T-cell (primary cell): ENCODE results near the gene ZNF646. TPM values are rescaled to one million over a fixed set of nuclear protein-coding genes. Genes with fewer than 3 reads are reported as not detected.
A peak's percentile ranks its signal among the peaks of the same experiment; 100 is the strongest.

Source experiments
- ATAC-seq, 4 experiments: fragments of 200-7000 bp in 3 of 4; fragments of 150-1000 bp in 1 of 4; cut with Tn5 transposase; replicated peaks in 1 of 4; 1 replicate in 3 of 4; 2 replicates in 1 of 4; pipeline ENCODE4 v1.10.0; 2021; ENCODE audit warnings: moderate library complexity in 3 of 4, mild to moderate bottlenecking in 2 of 4, moderate number of reproducible peaks in 1 of 4
- CTCF ChIA-PET, 2 donors: fragments of 300-600 bp; sonication (Branson Sonifier 250); formaldehyde crosslinking; loops; one replicate each; lab custom pipeline; 2022; ENCODE audit warnings: antibody characterized with exemption in 2 of 2; lab: Charles Lee
- POLR2A ChIA-PET, 2 donors: fragments of 300-600 bp; sonication (Branson Sonifier 250); formaldehyde crosslinking; loops; one replicate each; lab custom pipeline; 2022; ENCODE audit warnings: antibody characterized with exemption in 2 of 2; lab: Charles Lee
- DNase-seq, 35 experiments: peaks; one replicate each; pipeline versions ENCODE4 v3.0.0 to v3.0.0-alpha.2; 2013 to 2023
- H3K27ac ChIP-seq: one replicate; pipeline ENCODE4 v1.5.1; 2013; ENCODE audit warnings: low read length
- H3K27me3 ChIP-seq, 2 experiments: replicated peaks in 1 of 2; 1 replicate in 1 of 2; 2 replicates in 1 of 2; pipeline versions ENCODE4 v1.6.1 to v1.7.0; 2013; ENCODE audit warnings: low read length in 1 of 2, mixed read lengths in 1 of 2; ENCODE audit not compliant: control insufficient read depth in 2 of 2, insufficient read depth in 2 of 2; ENCODE audit errors: extremely low read depth in 1 of 2
- H3K36me3 ChIP-seq, 2 donors: 1 replicate in 1 of 2; 2 replicates in 1 of 2; pipeline versions ENCODE4 v1.6.1 to v1.7.0; 2013; ENCODE audit warnings: low read length in 1 of 2; ENCODE audit not compliant: control insufficient read depth in 2 of 2, insufficient read depth in 1 of 2; ENCODE audit errors: extremely low read depth in 1 of 2
- H3K4me1 ChIP-seq, 2 experiments: 1 replicate in 1 of 2; 2 replicates in 1 of 2; pipeline versions ENCODE4 v1.6.1 to v1.7.0; 2013; ENCODE audit warnings: low read length in 2 of 2, mixed read lengths in 1 of 2; ENCODE audit not compliant: insufficient read depth in 2 of 2, control insufficient read depth in 1 of 2; ENCODE audit errors: extremely low read depth in 1 of 2
- H3K4me3 ChIP-seq, 2 donors: 1 replicate in 1 of 2; 2 replicates in 1 of 2; pipeline versions ENCODE4 v1.5.1 to v1.7.0; 2013; ENCODE audit warnings: mild to moderate bottlenecking in 2 of 2, low read length in 1 of 2, moderate library complexity in 1 of 2; ENCODE audit not compliant: control insufficient read depth in 1 of 2; ENCODE audit errors: extremely low read depth in 1 of 2
- H3K9me3 ChIP-seq: 2 replicates; pipeline ENCODE4 v1.7.0; 2013
- H3K27ac Mint-ChIP-seq, 2 donors: one replicate each; pipeline ENCODE4 v1.8.0; 2020 to 2021; ENCODE audit warnings: mild to moderate bottlenecking in 2 of 2, mixed read lengths in 2 of 2
- H3K27me3 Mint-ChIP-seq, 2 donors: one replicate each; pipeline ENCODE4 v1.8.0; 2021 to 2022; ENCODE audit warnings: mixed read lengths in 2 of 2
- H3K36me3 Mint-ChIP-seq: one replicate; pipeline ENCODE4 v1.8.0; 2021; ENCODE audit warnings: mixed read lengths
- H3K4me1 Mint-ChIP-seq, 3 donors: one replicate each; pipeline ENCODE4 v1.8.0; 2020 to 2022; ENCODE audit warnings: mixed read lengths in 3 of 3, mild to moderate bottlenecking in 1 of 3
- H3K4me3 Mint-ChIP-seq, 3 donors: one replicate each; pipeline ENCODE4 v1.8.0; 2020 to 2022; ENCODE audit warnings: mild to moderate bottlenecking in 3 of 3, mixed read lengths in 3 of 3, moderate library complexity in 3 of 3
- H3K9me3 Mint-ChIP-seq, 3 donors: one replicate each; pipeline ENCODE4 v1.8.0; 2020 to 2022; ENCODE audit warnings: mixed read lengths in 3 of 3
- WGBS: methylation state at CpG from one replicate; pipeline ENCODE4 v1.1.5; 2013; ENCODE audit warnings: missing lambda C conversion rate; ENCODE audit not compliant: insufficient coverage; 5-methylcytosine and 5-hydroxymethylcytosine counted together
- total RNA-seq, 35 experiments: library from RNA in 6 of 35; stranded (reverse) in 6 of 35; fragments of 120-200 nt in 1 of 35; gene quantifications; one replicate each; pipeline versions ENCODE4 v1.2.1 to v1.2.4 and lab custom pipeline; 2013 to 2026

ZNF646 gene
- total RNA-seq, 5 donors from 2014 or later (not counting 1 experiment from before 2014, with no cell fraction given), result 21.1 to 47.7 (median 44.1) TPM

DNA sequence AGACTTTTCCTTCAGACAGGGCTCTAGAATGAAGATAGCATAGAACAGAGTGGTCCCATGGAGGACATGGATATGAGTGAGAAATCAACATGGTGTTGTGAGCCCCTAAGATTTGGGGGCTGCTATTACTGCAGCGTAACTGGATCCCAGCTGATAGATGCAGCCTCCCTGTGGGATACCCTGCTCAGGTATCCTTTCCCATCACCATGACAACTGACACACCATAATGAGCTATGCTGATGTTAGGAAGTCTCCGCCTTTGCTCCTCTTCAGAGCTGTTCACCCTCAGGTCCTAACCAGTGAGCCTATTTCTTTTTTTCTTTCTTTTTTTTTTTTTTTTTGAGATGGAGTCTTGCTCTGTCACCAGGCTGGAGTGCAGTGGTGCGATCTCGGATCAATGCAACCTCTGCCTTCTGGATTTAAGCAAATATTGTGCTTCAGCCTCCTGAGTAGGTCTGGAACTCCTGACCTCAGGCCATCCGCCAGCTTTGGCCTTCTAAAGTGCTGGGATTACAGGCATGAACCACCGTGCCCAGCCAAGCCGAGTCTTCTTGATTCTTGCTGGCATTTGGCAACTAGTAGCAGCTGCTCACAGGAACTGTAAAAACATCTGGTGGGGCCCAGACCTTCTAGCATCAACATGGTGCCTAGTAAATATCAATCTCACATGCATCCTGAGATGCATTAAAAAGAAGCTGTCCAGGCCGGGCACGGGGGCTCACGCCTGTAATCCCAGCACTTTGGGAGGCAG is 23.8 kb upstream of the ZNF646 start:
- H3K27me3 Mint-ChIP-seq, result no peaks in the 10 kb centered on the region
- CTCF ChIA-PET, result interaction anchor here in 1 of 2 donors (0.6 kb wide), 1 partner anchor 13 kb away, joined by 3 read pairs; no protein-coding TSS in a partner anchor

GRCh38 chr16:31052114-31052513 is 22.1 kb upstream of the ZNF646 start:
- Mint-ChIP-seq H3K27ac (no peak overlapping the region), H3K4me3 (no peak overlapping the region), H3K4me1 (peaks cover 0 to 2% (median 0%) of the 10 kb centered on the region in 3 donors), H3K27me3 (no peaks in the 10 kb centered on the region), H3K9me3 (no peaks in the 10 kb centered on the region), H3K36me3 (peaks cover 6% of the 10 kb centered on the region)
- Histone ChIP-seq H3K4me1 (no peaks in the 10 kb centered on the region), H3K4me3 (no peak overlapping the region), H3K9me3 (no peaks in the 10 kb centered on the region), H3K27me3 (no peaks in the 10 kb centered on the region), H3K36me3 (no peaks in the 10 kb centered on the region), H3K27ac (no peak overlapping the region)
- ChIA-PET CTCF (no interaction called here), POLR2A (no interaction called here)
- WGBS, result no CpG with 5 or more reads among the region's 2 CpGs
- DNase-seq (no peak), ATAC-seq (no peak)

More for the DNA sequence above, 23.8 kb upstream of the ZNF646 start:
- H3K27ac Mint-ChIP-seq, result no peak overlapping the region
- WGBS, result 92% methylated on average over 8 of the region's 10 CpGs
- no peak overlapping the region for H3K27ac ChIP-seq
- H3K9me3 ChIP-seq, result no peaks in the 10 kb centered on the region
- no peaks in the 10 kb centered on the region for H3K9me3 Mint-ChIP-seq
- no peaks in the 10 kb centered on the region for H3K36me3 ChIP-seq
- DNase-seq (no peak), ATAC-seq (no peak)
- H3K36me3 Mint-ChIP-seq, result peaks cover 3% of the 10 kb centered on the region
- H3K4me3 Mint-ChIP-seq, result no peak overlapping the region
- no peaks in the 10 kb centered on the region for H3K4me1 ChIP-seq
- H3K4me3 ChIP-seq, result no peak overlapping the region
- H3K4me1 Mint-ChIP-seq, result peaks cover 0 to 2% (median 0%) of the 10 kb centered on the region in 3 donors
- H3K27me3 ChIP-seq, result no peaks in the 10 kb centered on the region
- POLR2A ChIA-PET, result interaction anchor here in 1 of 2 donors (0.6 kb wide), 1 partner anchor 705 kb away, joined by 11 read pairs; no protein-coding TSS in a partner anchor

DNA sequence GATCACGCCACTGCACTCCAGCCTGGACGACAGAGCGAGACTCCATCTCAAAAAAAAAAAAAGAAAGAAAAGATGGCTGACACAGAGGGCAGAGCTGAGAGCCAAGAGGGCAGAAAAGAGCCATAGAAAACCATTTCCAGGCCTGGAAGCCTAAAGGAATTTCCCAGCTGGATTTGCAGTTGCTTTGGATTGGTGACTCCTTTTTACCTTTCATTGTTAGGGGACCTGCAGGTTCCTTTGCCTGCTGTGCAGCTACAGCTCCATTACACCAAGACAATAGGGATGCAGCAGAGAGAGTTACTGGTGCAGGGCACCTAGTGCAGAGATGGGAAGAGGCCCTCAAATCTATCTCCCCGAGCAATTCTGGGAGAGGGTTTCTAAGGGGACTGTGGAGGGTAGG is 18.6 kb upstream of the ZNF646 start:
- DNase-seq (no peak), ATAC-seq (no peak)
- H3K36me3 ChIP-seq, result peaks cover 0 to 4% of the 10 kb centered on the region in 2 donors
- no peaks in the 10 kb centered on the region for H3K27me3 Mint-ChIP-seq
- peaks cover 0 to 6% (median 1%) of the 10 kb centered on the region in 3 donors for H3K4me1 Mint-ChIP-seq
- 100% methylated on average over 2 of the region's 4 CpGs for WGBS
- ChIA-PET POLR2A (no interaction called here), CTCF (interaction anchor here in 1 of 2 donors (0.7 kb wide), 1 partner anchor 40 kb away, joined by 4 read pairs; no protein-coding TSS in a partner anchor)
- H3K27me3 ChIP-seq, result no peaks in the 10 kb centered on the region
- H3K36me3 Mint-ChIP-seq, result peaks cover 14% of the 10 kb centered on the region
- H3K27ac Mint-ChIP-seq, result no peak overlapping the region
- H3K9me3 ChIP-seq, result no peaks in the 10 kb centered on the region
- H3K4me3 ChIP-seq, result no peak overlapping the region
- no peaks in the 10 kb centered on the region for H3K9me3 Mint-ChIP-seq
- H3K4me3 Mint-ChIP-seq, result no peak overlapping the region
- H3K4me1 ChIP-seq, result peaks cover 0 to under 1% of the 10 kb centered on the region in 2 experiments
- no peak overlapping the region for H3K27ac ChIP-seq

GRCh38 chr16:31061126-31061812 is 13.0 kb upstream of the ZNF646 start:
- CTCF ChIA-PET, result no interaction called here
- WGBS, result 97% methylated on average over 38 of the region's 42 CpGs
- ATAC-seq (no peak), DNase-seq (no peak)
- Mint-ChIP-seq H3K9me3 (no peaks in the 10 kb centered on the region), H3K27ac (no peak overlapping the region), H3K36me3 (peaks cover 17% of the 10 kb centered on the region), H3K4me1 (peaks cover 34 to 47% (median 36%) of the 10 kb centered on the region in 3 donors), H3K27me3 (no peaks in the 10 kb centered on the region), H3K4me3 (no peak overlapping the region)
- no peaks in the 10 kb centered on the region for H3K9me3 ChIP-seq
- H3K36me3 ChIP-seq, result peaks cover 8 to 20% of the 10 kb centered on the region in 2 donors
- H3K27ac ChIP-seq, result no peak overlapping the region
- POLR2A ChIA-PET, result no interaction called here
- H3K4me3 ChIP-seq, result no peak overlapping the region
- H3K4me1 ChIP-seq, result peaks cover 9 to 56% of the 10 kb centered on the region in 2 experiments
- no peaks in the 10 kb centered on the region for H3K27me3 ChIP-seq

GRCh38 chr16:31061813-31062440 is 12.3 kb upstream of the ZNF646 start:
- Histone ChIP-seq H3K9me3 (no peaks in the 10 kb centered on the region), H3K36me3 (peaks cover 8 to 20% of the 10 kb centered on the region in 2 donors), H3K27ac (no peak overlapping the region), H3K27me3 (no peaks in the 10 kb centered on the region), H3K4me1 (peaks cover 9 to 57% of the 10 kb centered on the region in 2 experiments), H3K4me3 (no peak overlapping the region)
- ChIA-PET CTCF (no interaction called here), POLR2A (no interaction called here)
- peaks cover 37 to 52% (median 41%) of the 10 kb centered on the region in 3 donors for H3K4me1 Mint-ChIP-seq
- no peak for ATAC-seq
- no peaks in the 10 kb centered on the region for H3K9me3 Mint-ChIP-seq
- 97% methylated on average over 54 of the region's 54 CpGs for WGBS
- peaks cover 17% of the 10 kb centered on the region for H3K36me3 Mint-ChIP-seq
- no peaks in the 10 kb centered on the region for H3K27me3 Mint-ChIP-seq
- DNase-seq, result no peak
- H3K27ac Mint-ChIP-seq, result no peak overlapping the region
- no peak overlapping the region for H3K4me3 Mint-ChIP-seq

DNA sequence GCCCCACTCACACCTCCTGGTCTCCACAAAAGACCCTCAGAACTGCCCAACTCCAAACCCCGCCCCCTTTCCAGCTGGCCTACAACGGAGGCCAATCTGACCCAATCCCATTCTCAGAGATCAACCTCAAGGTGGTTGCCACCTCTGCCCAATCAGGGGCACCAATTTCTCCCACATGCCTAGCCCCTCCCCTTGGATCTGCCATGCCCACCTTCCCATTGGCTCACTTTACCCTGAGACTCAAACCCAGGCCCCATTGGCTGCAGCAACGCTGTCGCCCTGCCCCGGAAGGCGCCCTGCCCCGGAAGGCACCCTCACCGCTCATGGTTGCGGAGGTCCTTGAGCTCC is 10.8 kb upstream of the ZNF646 start:
- H3K27me3 Mint-ChIP-seq, result no peaks in the 10 kb centered on the region
- no peaks in the 10 kb centered on the region for H3K27me3 ChIP-seq
- H3K4me1 ChIP-seq, result peaks cover 9 to 57% of the 10 kb centered on the region in 2 experiments
- no peaks in the 10 kb centered on the region for H3K9me3 Mint-ChIP-seq
- H3K4me1 Mint-ChIP-seq, result peaks cover 41 to 59% (median 44%) of the 10 kb centered on the region in 3 donors
- CTCF ChIA-PET, result interaction anchor here in 1 of 2 donors (0.6 kb wide), 1 partner anchor 13 kb away, joined by 3 read pairs; no protein-coding TSS in a partner anchor
- no peaks in the 10 kb centered on the region for H3K9me3 ChIP-seq
- peaks cover 8 to 20% of the 10 kb centered on the region in 2 donors for H3K36me3 ChIP-seq
- H3K4me3 Mint-ChIP-seq, result peak overlapping the region in 2 of 3 donors; percentile 66 to 82
- WGBS, result 96% methylated on average over 9 of the region's 9 CpGs
- peak overlapping the region; percentile 6 for H3K27ac ChIP-seq
- POLR2A ChIA-PET, result no interaction called here
- peak overlapping the region in 1 of 2 donors; percentile 35 for H3K4me3 ChIP-seq
- no peak for DNase-seq
- no peak for ATAC-seq
- H3K36me3 Mint-ChIP-seq, result peaks cover 17% of the 10 kb centered on the region
- H3K27ac Mint-ChIP-seq, result peak overlapping the region in 1 of 2 donors; percentile 86
